Brain microvascular endothelial cell (primary cell): ENCODE measurements around the gene CTSL.

Experiments used
- DNase-seq: peaks from one replicate; pipeline ENCODE4 v3.0.0-alpha.2; 2020
- H3K27ac ChIP-seq: fragments of 250-450 bp; sonication (Bioruptor Pico); 2 replicates; pipeline ENCODE4 v1.5.1; 2020; ENCODE audit warnings: mild to moderate bottlenecking, moderate library complexity
- H3K27me3 ChIP-seq: fragments of 250-450 bp; sonication (Bioruptor Pico); replicated peaks from 2 replicates; pipeline ENCODE4 v1.5.1; 2020; ENCODE audit warnings: mild to moderate bottlenecking
- H3K36me3 ChIP-seq: fragments of 250-450 bp; sonication (Bioruptor Pico); replicated peaks from 2 replicates; pipeline ENCODE4 v1.5.1; 2020; ENCODE audit warnings: mild to moderate bottlenecking
- H3K4me3 ChIP-seq: 2 replicates; pipeline ENCODE4 v1.5.1; 2011; ENCODE audit warnings: low read depth, mild to moderate bottlenecking, control low read depth, low read length, moderate library complexity
- CTCF ChIP-seq: IDR thresholded peaks from 2 replicates; pipeline ENCODE4 v1.5.1; 2011; ENCODE audit warnings: low read depth, mild to moderate bottlenecking, moderate library complexity, low read length, control low read depth, inconsistent platforms; ENCODE audit errors: missing control alignments
- in situ Hi-C: cut with HindIII; loops from 2 replicates; pipeline ENCODE4 v1.10.0; 2017; ENCODE audit warnings: low sequenced_read_pairs, low pct_ligation_motif_present

The CTSL gene

GRCh38 chr9:87760529-87760928 is 34.6 kb downstream of the CTSL start:
- no peak for DNase-seq
- TF ChIP-seq CTCF: no peak
- in situ Hi-C loops: no loop called here
- no peak overlapping the region for H3K4me3 ChIP-seq
- no peaks in the 10 kb centered on the region for H3K27me3 ChIP-seq
- H3K36me3 ChIP-seq: no peaks in the 10 kb centered on the region
- H3K27ac ChIP-seq: no peak overlapping the region

- Histone ChIP-seq H3K27ac (no peak overlapping the region), H3K36me3 (no peaks in the 10 kb centered on the region), H3K27me3 (no peaks in the 10 kb centered on the region), H3K4me3 (no peak overlapping the region)
- in situ Hi-C loops: no loop called here
- DNase-seq: no peak
- TF ChIP-seq CTCF: no peak
Observed at GRCh38 chr9:87763286-87763685, 37.4 kb downstream of the CTSL start.

DNA sequence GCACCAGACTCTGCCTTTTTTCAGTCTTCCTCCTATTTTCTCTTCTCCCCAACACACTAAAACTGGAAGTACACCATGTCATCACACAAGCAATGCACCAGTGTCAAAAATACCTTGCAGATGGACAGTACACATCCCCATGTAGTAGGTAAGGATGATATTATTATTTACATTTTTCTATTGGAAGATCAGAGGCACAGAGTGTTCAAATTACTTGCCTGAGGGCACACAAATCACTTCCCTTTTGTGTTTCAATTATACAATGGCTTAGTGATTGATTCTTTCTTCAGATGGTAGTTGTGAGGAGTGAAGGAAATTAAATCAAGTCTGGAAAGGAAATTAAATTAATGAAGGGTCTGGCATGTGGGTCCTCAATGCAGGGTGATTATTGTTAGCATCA is 39.6 kb downstream of the CTSL start:
- TF ChIP-seq CTCF: no peak
- no peak for DNase-seq

GRCh38 chr9:87766697-87767096 is 40.8 kb downstream of the CTSL start:
- DNase-seq: no peak
- in situ Hi-C loops: no loop called here
- H3K27ac ChIP-seq: no peak overlapping the region
- no peak for TF ChIP-seq CTCF
- no peak overlapping the region for H3K4me3 ChIP-seq
- no peaks in the 10 kb centered on the region for H3K27me3 ChIP-seq
- no peaks in the 10 kb centered on the region for H3K36me3 ChIP-seq

More for the DNA sequence above, 39.6 kb downstream of the CTSL start:
- H3K27ac ChIP-seq: no peak overlapping the region
- in situ Hi-C loops: no loop called here
- no peaks in the 10 kb centered on the region for H3K27me3 ChIP-seq
- H3K36me3 ChIP-seq: no peaks in the 10 kb centered on the region
- no peak overlapping the region for H3K4me3 ChIP-seq

GRCh38 chr9:87770616-87771315 is 44.8 kb downstream of the CTSL start:
- Histone ChIP-seq H3K4me3 (no peak overlapping the region), H3K36me3 (no peaks in the 10 kb centered on the region), H3K27ac (no peak overlapping the region), H3K27me3 (no peaks in the 10 kb centered on the region)
- in situ Hi-C loops: no loop called here
- DNase-seq: no peak
- no peak for TF ChIP-seq CTCF
